Calu3 (cell line): Measurements from ENCODE around the gene NR5A2. TPM values are rescaled to one million over a fixed set of nuclear protein-coding genes. Genes with fewer than 3 reads are reported as not detected.

Experiments
- BruUV-seq: library from RNA; stranded (reverse); fragments of 400-500 nt; replicated peaks from 2 replicates; lab custom pipeline; 2021; lab: Mats Ljungman, UMichigan
- CTCF ChIA-PET: fragments of 300-600 bp; sonication (Branson Sonifier 250); formaldehyde crosslinking; loops from one replicate; lab custom pipeline; 2022; ENCODE audit warnings: antibody characterized with exemption; lab: Charles Lee
- DNase-seq: peaks from one replicate; pipeline ENCODE4 v3.0.0; 2022
- H3K27ac Mint-ChIP-seq: one replicate; pipeline ENCODE4 v1.8.0; 2022; ENCODE audit warnings: mixed read lengths; ENCODE audit not compliant: unreplicated experiment
- H3K27me3 Mint-ChIP-seq: one replicate; pipeline ENCODE4 v1.8.0; 2022; ENCODE audit warnings: mixed read lengths; ENCODE audit not compliant: unreplicated experiment
- H3K36me3 Mint-ChIP-seq: one replicate; pipeline ENCODE4 v1.8.0; 2022; ENCODE audit warnings: mild to moderate bottlenecking, moderate library complexity, mixed read lengths; ENCODE audit not compliant: insufficient read depth, unreplicated experiment
- H3K4me1 Mint-ChIP-seq: one replicate; pipeline ENCODE4 v1.8.0; 2022; ENCODE audit warnings: mild to moderate bottlenecking, low read depth, mixed read lengths; ENCODE audit not compliant: unreplicated experiment
- H3K4me3 Mint-ChIP-seq: one replicate; pipeline ENCODE4 v1.8.0; 2022; ENCODE audit warnings: mild to moderate bottlenecking, low read depth, moderate library complexity, mixed read lengths; ENCODE audit not compliant: unreplicated experiment
- H3K9me3 Mint-ChIP-seq: one replicate; pipeline ENCODE4 v1.8.0; 2022; ENCODE audit warnings: low read depth, mixed read lengths; ENCODE audit not compliant: unreplicated experiment
- CTCF ChIP-seq: fragments of 200-600 bp; IDR thresholded peaks from one replicate; pipeline ENCODE4 v1.8.0; 2022; ENCODE audit warnings: antibody characterized with exemption; ENCODE audit not compliant: unreplicated experiment
- intact Hi-C: fragments of 100-400 bp; cut with micrococcal nuclease; formaldehyde crosslinking; loops from one replicate; pipeline ENCODE4 v1.10.0; 2022; ENCODE audit not compliant: unreplicated experiment
- total RNA-seq: library from RNA; stranded (reverse); gene quantifications from 2 replicates; pipeline ENCODE4 v1.2.3, GENCODE V29; 2022

NR5A2 gene
- total RNA-seq, 1 experiment from 2014 or later: 6.9 TPM

DNA sequence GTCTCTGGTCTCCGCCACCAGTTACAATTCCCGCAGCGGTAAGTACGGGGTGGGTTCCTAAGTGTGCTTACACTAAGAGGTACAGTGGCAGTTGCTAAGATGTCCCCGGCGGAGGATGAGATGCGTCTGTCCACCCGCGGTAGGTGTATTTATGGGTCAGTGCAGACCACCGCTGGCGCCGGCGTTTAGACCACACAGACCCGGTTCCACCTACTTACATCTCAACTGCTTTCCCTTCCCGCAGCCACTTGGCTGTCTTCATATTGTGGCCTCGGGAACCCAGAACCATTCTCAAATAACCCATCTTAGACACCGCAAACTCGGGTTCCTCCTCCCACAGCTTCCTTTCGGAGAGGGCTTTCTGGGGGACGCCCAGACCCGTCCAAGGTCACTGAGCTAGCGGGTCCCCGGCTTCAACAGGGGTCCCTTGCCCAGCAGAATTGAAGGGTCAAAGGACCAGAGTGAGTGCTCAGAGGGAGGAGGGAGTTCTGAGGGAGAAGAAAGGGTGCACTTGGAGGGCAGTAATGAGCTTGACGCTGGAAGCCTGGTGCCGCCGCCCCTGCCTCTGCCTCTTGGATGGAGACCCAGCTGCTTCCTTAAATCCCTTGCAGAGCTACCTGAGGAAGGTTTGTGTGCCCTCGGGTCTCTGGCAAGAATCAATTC lies 8.6 kb downstream of the NR5A2 start:
- Mint-ChIP-seq H3K27me3 (peaks cover 37% of the 10 kb centered on the region), H3K9me3 (no peaks in the 10 kb centered on the region), H3K36me3 (peaks cover 24% of the 10 kb centered on the region), H3K4me1 (peaks cover 13% of the 10 kb centered on the region), H3K4me3 (no peak overlapping the region), H3K27ac (no peak overlapping the region)
- TF ChIP-seq CTCF: no peak
- no TSS peak for BruUV-seq
- CTCF ChIA-PET: no interaction called here
- no peak for DNase-seq
- intact Hi-C loops: no loop called here

DNA sequence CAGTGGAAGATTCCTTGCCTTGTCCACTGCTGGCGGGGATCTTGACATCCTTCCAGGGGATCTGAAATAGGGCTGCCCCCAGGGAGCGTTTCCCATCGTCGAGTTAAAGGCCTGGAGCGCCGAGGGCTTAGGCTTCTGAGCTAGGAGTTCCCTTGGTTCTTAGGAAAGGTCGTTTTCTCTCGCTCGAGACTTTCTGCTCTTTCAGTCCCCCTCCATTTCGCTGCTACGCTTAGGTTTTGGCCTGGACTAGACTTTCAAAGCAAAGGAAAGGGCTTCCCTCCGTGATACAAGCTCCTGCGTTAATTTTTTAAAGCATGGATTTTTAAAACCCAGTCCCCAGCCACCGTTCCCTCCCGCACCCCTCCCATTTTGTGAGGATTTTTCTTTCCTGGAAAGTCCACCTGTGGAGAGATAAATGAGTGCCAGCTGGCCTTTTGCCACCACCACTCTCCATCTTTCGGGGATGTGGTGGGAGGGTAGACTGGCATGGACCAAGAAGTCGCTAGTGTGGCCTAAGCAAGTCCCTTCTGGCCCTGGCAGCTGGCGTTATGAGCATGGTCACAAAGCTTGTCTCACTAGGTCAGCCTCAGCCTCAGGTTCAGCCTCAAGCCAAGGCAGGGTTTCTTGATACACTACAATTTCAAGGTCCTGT lies 9.2 kb downstream of the NR5A2 start:
- intact Hi-C loops: no loop called here
- Mint-ChIP-seq H3K9me3 (no peaks in the 10 kb centered on the region), H3K27ac (no peak overlapping the region), H3K4me3 (no peak overlapping the region), H3K4me1 (peaks cover 20% of the 10 kb centered on the region), H3K36me3 (peaks cover 28% of the 10 kb centered on the region), H3K27me3 (peaks cover 43% of the 10 kb centered on the region)
- CTCF ChIA-PET: no interaction called here
- no TSS peak for BruUV-seq
- TF ChIP-seq CTCF: no peak
- no peak for DNase-seq

GRCh38 chr1:200037501-200037900 lies 10.0 kb downstream of the NR5A2 start:
- intact Hi-C loops: no loop called here
- Mint-ChIP-seq H3K27me3 (peaks cover 49% of the 10 kb centered on the region), H3K9me3 (no peaks in the 10 kb centered on the region), H3K4me1 (peaks cover 22% of the 10 kb centered on the region), H3K36me3 (peaks cover 36% of the 10 kb centered on the region), H3K27ac (no peak overlapping the region), H3K4me3 (peak overlapping the region; percentile 29)
- no peak for TF ChIP-seq CTCF
- CTCF ChIA-PET: no interaction called here
- BruUV-seq: no TSS peak
- DNase-seq: no peak

DNA sequence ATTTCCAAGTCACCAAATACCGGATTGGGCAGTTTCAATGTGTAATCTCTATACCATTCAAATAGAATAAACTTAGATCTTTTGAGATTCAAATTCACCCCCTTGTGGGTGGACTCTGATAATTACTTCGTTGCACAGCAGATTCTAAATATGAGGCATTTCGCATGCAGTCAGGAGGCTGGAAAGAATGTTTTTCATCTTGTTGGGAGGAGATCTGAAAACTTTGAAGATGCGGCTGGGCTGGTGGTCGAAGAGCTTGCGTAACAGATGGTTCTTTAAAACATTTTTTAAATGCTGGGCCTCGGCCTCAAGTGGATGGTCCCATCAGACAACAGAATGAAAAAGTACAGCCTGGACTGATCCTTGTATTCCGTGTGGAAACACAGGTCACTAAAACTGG lies 10.4 kb downstream of the NR5A2 start:
- intact Hi-C loops: no loop called here
- Mint-ChIP-seq H3K4me3 (peak overlapping the region; percentile 29), H3K9me3 (no peaks in the 10 kb centered on the region), H3K4me1 (peaks cover 26% of the 10 kb centered on the region), H3K27ac (no peak overlapping the region), H3K36me3 (peaks cover 40% of the 10 kb centered on the region), H3K27me3 (peaks cover 49% of the 10 kb centered on the region)
- no peak for TF ChIP-seq CTCF
- no peak for DNase-seq
- CTCF ChIA-PET: no interaction called here
- no TSS peak for BruUV-seq
